A549 (cell line): ENCODE data around the gene ESRP2.

ENCODE experiments used
- CEBPB ChIP-seq, 2 experiments: fragments of >200 bp in 1 of 2; sonication (Bioruptor Twin) in 1 of 2; formaldehyde crosslinking in 1 of 2; IDR thresholded peaks; 2 replicates each; pipeline ENCODE4 v1.6.1; 2012 to 2016
- CTCF ChIP-seq: fragments of >200 bp; sonication (Bioruptor Twin); formaldehyde crosslinking; IDR thresholded peaks from 3 replicates; pipeline ENCODE4 v1.5.1; 2016
- JUNB ChIP-seq: fragments of >200 bp; sonication (Bioruptor Twin); formaldehyde crosslinking; IDR thresholded peaks from 2 replicates; pipeline ENCODE4 v1.6.1; 2016
- POLR2A ChIP-seq: IDR thresholded peaks from 2 replicates; pipeline ENCODE4 v1.6.1; 2012; ENCODE audit warnings: mild to moderate bottlenecking, low read length
- RFX5 ChIP-seq: fragments of 450-650 bp; IDR thresholded peaks from 2 replicates; pipeline ENCODE4 v1.7.1; 2014; ENCODE audit warnings: antibody characterized with exemption, mild to moderate bottlenecking, moderate library complexity

GRCh38 chr16:68282064-68282452 is 46.1 kb upstream of the ESRP2 start:
- TF ChIP-seq RFX5, result no peak
- TF ChIP-seq POLR2A, result no peak
- TF ChIP-seq CTCF, result no peak
- TF ChIP-seq JUNB, result no peak
- TF ChIP-seq CEBPB (IDR thresholded peaks at IDR 0.05), result no peak
